GM21619 (cell line): Measurements from ENCODE around the gene GULP1.

Experiments used
- ATAC-seq: cut with Tn5 transposase; IDR thresholded peaks from one replicate; pipeline ENCODE4 v1.9.1; 2021; ENCODE audit not compliant: unreplicated experiment

GULP1 gene

DNA sequence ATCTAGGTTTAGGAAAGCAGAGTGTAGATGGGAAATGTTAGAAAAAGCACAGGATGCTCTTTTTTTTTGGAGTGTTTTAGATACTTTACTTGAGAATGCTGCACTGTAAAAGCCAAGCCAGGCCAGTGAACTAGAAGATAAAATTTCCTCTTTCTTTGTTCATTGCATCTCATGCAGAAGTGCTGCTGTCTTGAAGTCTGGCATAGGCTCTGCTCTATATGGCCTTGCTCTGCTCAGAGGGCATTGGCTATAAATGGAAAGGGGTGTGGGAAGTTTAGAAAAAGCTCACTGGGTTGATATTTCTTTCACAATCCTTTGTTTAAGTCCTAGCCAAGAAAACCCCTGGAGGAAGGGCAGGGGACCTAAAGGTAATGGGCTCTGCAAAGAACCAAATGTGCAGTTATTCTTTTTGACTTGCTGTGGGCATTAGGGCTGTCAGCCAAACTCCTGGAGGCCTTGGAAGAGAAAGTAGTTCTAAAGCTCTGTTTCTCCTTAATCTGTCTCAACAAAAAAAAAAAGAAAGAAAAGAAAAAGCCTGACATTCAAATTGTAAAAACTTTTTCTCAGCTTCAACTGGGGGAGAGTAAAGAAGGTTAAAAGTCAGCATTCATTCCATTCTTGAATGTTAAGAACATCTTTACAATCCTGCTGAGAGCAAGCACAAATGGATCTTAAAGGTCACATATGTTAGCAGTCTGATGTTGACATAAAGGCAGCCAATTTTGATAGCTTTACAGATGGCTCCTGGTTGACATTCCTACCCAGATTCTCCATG, 338.3 kb downstream of the GULP1 start:
- ATAC-seq = no peak

DNA sequence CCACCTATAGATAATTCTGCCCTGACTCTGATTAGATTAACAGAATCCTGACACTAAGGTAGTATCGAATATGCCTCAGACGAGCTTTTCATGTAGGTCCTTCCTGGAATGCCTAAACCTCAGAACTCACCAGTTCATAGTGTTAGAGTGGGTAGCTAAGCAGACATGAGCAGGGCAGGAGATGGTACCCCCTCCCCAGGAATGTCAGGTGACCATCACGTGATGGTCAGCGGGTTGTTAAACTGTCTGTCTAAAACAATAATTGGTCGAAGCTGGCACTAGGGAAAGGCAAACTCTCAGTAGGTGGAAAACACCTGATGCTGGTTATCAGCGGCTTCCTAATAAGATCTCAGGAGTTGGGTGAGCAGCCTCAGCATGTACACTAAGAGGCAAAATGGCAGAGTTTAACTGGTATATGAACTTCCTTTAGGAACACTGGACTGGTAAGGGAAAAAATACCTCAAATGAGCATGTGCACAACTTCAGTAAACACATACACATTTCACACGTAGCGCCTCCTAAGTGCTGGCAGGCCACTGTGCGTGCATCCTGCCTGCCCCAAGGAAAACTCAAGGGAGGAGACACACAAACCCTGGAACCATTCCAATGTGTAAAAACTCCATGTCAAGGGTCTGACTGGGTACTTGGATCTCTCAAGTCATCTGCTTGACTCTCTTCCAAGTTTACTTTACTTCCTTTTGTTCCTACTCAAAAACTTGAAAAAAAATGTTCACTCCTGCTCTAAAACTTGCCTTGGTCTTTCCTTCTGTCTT, 339.5 kb downstream of the GULP1 start:
- ATAC-seq = no peak

DNA sequence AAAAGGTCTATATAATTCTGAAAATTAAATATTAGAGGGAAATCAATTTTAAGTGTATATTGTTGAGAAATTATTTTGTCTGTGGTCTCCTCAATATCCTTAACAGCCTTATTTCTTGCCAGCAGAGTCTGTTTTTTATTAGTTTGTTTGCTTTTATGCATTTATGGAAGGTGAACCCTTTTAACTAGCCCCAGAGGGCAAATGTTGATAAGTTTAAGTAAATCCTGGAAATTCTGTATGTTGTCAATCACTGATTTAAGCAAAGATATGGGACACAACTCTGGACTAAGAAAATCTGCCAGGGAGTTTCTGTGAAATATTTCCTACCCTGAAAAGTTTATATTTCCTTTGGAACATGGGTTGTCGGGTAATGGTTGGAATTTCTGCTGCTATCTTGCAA, 343.0 kb downstream of the GULP1 start:
- no peak for ATAC-seq
